GM23248 (cell line): ENCODE measurements around the gene CREBBP.

Experiments
- EZH2 ChIP-seq: fragments of 200-600 bp; sonication (generic); IDR thresholded peaks from 2 replicates; pipeline ENCODE4 v1.6.1; 2018; ENCODE audit warnings: antibody characterized with exemption, mild to moderate bottlenecking; ENCODE audit not compliant: insufficient read depth, poor library complexity, severe bottlenecking
- EZH2phosphoT487 ChIP-seq: fragments of 200-600 bp; sonication (generic); IDR thresholded peaks from 2 replicates; pipeline ENCODE4 v1.6.1; 2018; ENCODE audit warnings: antibody characterized with exemption, moderate library complexity, mild to moderate bottlenecking, low read depth; ENCODE audit not compliant: insufficient read depth

GRCh38 chr16:3912897-3913296 is 32.4 kb upstream of the CREBBP start:
- TF ChIP-seq EZH2: no peak
- TF ChIP-seq EZH2phosphoT487: no peak
